ENCODE results near the gene NLRC3.

Gene NLRC3

DNA sequence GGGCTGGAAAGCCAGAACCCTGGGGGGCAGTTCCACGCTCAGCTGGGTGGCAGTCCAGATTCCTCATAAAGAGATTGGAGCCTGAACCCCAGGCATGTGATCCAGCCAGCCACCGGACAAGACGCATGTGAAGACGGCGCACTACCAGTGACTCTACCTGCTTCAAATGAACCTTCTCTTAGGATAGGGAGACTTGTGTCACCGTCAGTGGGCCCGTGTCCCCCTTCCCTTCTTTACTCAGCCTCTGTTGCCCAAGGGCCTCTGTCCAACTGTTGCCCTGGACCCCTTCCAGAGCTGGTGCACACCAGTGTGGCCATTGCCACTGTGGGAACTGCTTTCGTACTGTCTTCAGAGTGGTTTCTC is 58.2 kb downstream of the NLRC3 start:
- Histone ChIP-seq H2BK120ac (ENCODE audit: low read depth, low read length) (no peak overlapping the region), H3K18ac (ENCODE audit: low read length) (no peak overlapping the region), H2BK5ac (ENCODE audit: low read length) (no peak overlapping the region), H3K79me2 (ENCODE audit: control insufficient read depth, insufficient read depth, low read length) (no peaks in the 10 kb centered on the region), H3K27me3 (ENCODE audit: insufficient read depth, low read length, poor library complexity) (no peaks in the 10 kb centered on the region), H3K23ac (ENCODE audit: low read length) (no peak overlapping the region), H3K36me3 (ENCODE audit: control insufficient read depth, insufficient read depth, low read length) (peaks cover 2% of the 10 kb centered on the region), H3K4me1 (ENCODE audit: control insufficient read depth, low read depth, low read length) (no peaks in the 10 kb centered on the region), H4K5ac (ENCODE audit: low read length) (no peak overlapping the region), H2AK5ac (ENCODE audit: low read length) (no peak overlapping the region), H3K79me1 (ENCODE audit: low read length) (no peaks in the 10 kb centered on the region), H3K4me3 (ENCODE audit: low read length) (no peak overlapping the region), H3K56ac (ENCODE audit: low read length) (no peak overlapping the region), H4K8ac (ENCODE audit: low read depth, low read length) (no peak overlapping the region), H3K4ac (ENCODE audit: low read depth, low read length) (no peak overlapping the region), H3K4me2 (ENCODE audit: low read length) (no peak overlapping the region), H2BK15ac (replicated peaks; ENCODE audit: low read depth) (no peak overlapping the region), H3K9ac (ENCODE audit: low read length) (no peak overlapping the region), H3K27ac (ENCODE audit: low read depth, low read length) (no peak overlapping the region)
- WGBS (ENCODE audit: extremely low coverage, insufficient coverage, low lambda C conversion rate): no CpG with 5 or more reads among the region's 8 CpGs
- DNase-seq: no peak

DNA sequence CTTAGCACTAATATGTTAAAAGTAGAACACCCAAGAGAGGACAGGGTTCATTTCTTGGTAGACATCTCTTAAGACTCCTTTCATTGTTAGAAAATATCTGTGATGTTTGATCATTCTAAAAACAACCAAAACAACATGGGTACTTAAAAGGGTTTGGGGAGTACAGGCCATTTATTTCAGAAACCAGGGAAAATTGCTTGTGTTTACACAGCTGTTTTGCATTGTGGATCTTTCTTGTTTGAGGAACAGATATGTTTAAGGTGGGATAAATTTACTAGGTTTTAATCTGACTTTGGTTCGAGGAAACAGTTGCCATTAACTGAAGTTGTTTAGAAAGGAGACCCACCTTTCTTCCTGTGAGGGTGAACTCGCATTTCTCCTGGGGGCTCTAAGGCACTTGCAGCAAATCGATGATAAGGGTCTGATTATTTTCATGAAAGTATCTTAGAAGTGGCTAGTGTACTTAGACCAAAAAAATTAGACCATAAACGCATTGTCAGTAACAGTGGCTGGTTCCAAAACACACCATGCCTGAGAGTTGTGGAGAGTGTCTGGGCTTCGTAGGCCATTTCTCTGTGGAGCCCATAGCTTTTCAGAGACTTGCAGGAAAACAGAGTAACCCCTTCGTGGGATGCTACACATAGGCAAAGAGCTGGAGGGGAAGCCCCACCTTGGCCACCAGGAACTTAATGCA is 58.8 kb downstream of the NLRC3 start:
- no peaks in the 10 kb centered on the region for H3K79me1 ChIP-seq (ENCODE audit: low read length)

DNA sequence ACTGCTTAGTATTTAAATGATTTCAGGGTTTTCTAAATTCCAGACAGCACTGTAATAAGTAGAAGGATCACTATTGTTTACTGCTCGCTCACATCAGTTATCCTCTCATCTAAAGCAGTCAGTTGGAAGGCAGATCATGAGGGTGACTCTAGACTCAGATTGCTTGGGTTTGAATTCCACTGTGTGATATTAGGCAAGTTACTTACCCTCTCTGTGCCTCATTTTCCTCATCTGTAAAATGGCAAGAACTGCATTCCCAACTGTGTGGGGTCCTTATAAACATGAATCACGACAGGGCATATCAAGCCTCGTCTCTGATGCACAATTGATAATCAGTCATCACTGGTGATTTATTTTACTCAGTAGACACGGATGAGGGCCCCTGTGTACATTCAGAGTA is 61.3 kb downstream of the NLRC3 start:
- H3K4me1 ChIP-seq (ENCODE audit: control insufficient read depth, low read depth, low read length): no peaks in the 10 kb centered on the region
- no peak overlapping the region for H3K18ac ChIP-seq (ENCODE audit: low read length)
- no CpG with 5 or more reads among the region's 4 CpGs for WGBS (ENCODE audit: extremely low coverage, insufficient coverage, low lambda C conversion rate)
- no peak for DNase-seq
- no peaks in the 10 kb centered on the region for H3K79me2 ChIP-seq (ENCODE audit: control insufficient read depth, insufficient read depth, low read length)
- no peak overlapping the region for H3K4me2 ChIP-seq (ENCODE audit: low read length)
- no peak overlapping the region for H2BK5ac ChIP-seq (ENCODE audit: low read length)
- no peak overlapping the region for H2BK120ac ChIP-seq (ENCODE audit: low read depth, low read length)
- no peak overlapping the region for H2AK5ac ChIP-seq (ENCODE audit: low read length)
- no peak overlapping the region for H3K9ac ChIP-seq (ENCODE audit: low read length)
- no peak overlapping the region for H3K23ac ChIP-seq (ENCODE audit: low read length)
- H3K79me1 ChIP-seq (ENCODE audit: low read length): no peaks in the 10 kb centered on the region
- H3K36me3 ChIP-seq (ENCODE audit: control insufficient read depth, insufficient read depth, low read length): no peaks in the 10 kb centered on the region
- H3K27me3 ChIP-seq (ENCODE audit: insufficient read depth, low read length, poor library complexity): no peaks in the 10 kb centered on the region
- H3K27ac ChIP-seq (ENCODE audit: low read depth, low read length): no peak overlapping the region
- H4K5ac ChIP-seq (ENCODE audit: low read length): no peak overlapping the region
- H3K4me3 ChIP-seq (ENCODE audit: low read length): no peak overlapping the region
- no peak overlapping the region for H3K56ac ChIP-seq (ENCODE audit: low read length)
- H2BK15ac ChIP-seq (replicated peaks; ENCODE audit: low read depth): no peak overlapping the region
- no peak overlapping the region for H3K4ac ChIP-seq (ENCODE audit: low read depth, low read length)
- no peak overlapping the region for H4K8ac ChIP-seq (ENCODE audit: low read depth, low read length)

More for the DNA sequence above, 58.8 kb downstream of the NLRC3 start:
- H3K36me3 ChIP-seq (ENCODE audit: control insufficient read depth, insufficient read depth, low read length): peaks cover 1% of the 10 kb centered on the region
- H3K4ac ChIP-seq (ENCODE audit: low read depth, low read length): no peak overlapping the region
- no peak overlapping the region for H2BK120ac ChIP-seq (ENCODE audit: low read depth, low read length)
- no peak overlapping the region for H4K5ac ChIP-seq (ENCODE audit: low read length)
- H4K8ac ChIP-seq (ENCODE audit: low read depth, low read length): no peak overlapping the region
- H3K56ac ChIP-seq (ENCODE audit: low read length): no peak overlapping the region
- WGBS (ENCODE audit: extremely low coverage, insufficient coverage, low lambda C conversion rate): no CpG with 5 or more reads among the region's 6 CpGs
- H3K23ac ChIP-seq (ENCODE audit: low read length): no peak overlapping the region
- no peak overlapping the region for H3K4me3 ChIP-seq (ENCODE audit: low read length)
- H3K27me3 ChIP-seq (ENCODE audit: insufficient read depth, low read length, poor library complexity): no peaks in the 10 kb centered on the region
- no peak for DNase-seq
- no peak overlapping the region for H2BK15ac ChIP-seq (replicated peaks; ENCODE audit: low read depth)
- H2BK5ac ChIP-seq (ENCODE audit: low read length): no peak overlapping the region
- H3K79me2 ChIP-seq (ENCODE audit: control insufficient read depth, insufficient read depth, low read length): no peaks in the 10 kb centered on the region
- no peak overlapping the region for H3K9ac ChIP-seq (ENCODE audit: low read length)
- no peaks in the 10 kb centered on the region for H3K4me1 ChIP-seq (ENCODE audit: control insufficient read depth, low read depth, low read length)
- H3K27ac ChIP-seq (ENCODE audit: low read depth, low read length): no peak overlapping the region
- H3K18ac ChIP-seq (ENCODE audit: low read length): no peak overlapping the region
- H2AK5ac ChIP-seq (ENCODE audit: low read length): no peak overlapping the region
- no peak overlapping the region for H3K4me2 ChIP-seq (ENCODE audit: low read length)

DNA sequence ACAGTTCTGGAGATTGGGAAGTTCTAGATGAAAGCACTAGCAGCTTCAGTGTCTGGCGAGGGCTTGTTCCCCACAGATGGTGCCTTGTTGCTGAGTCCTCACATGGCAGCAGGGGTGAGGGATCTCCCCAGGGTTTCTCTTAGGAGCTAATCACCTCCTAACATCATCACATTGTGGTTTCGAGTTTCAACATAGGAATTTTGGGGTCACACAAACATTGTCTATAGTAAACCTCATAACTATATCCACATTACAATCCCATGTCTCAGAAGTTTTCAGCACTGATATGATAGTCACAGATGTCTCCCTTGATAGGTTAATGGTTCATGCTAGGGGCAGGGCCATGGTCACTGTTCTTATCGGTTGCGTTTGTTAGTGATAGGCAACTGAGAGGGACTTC is 62.6 kb downstream of the NLRC3 start:
- WGBS (ENCODE audit: extremely low coverage, insufficient coverage, low lambda C conversion rate): no CpG with 5 or more reads among the region's 4 CpGs
- no peak overlapping the region for H4K5ac ChIP-seq (ENCODE audit: low read length)
- no peak overlapping the region for H3K27ac ChIP-seq (ENCODE audit: low read depth, low read length)
- H3K36me3 ChIP-seq (ENCODE audit: control insufficient read depth, insufficient read depth, low read length): no peaks in the 10 kb centered on the region
- no peak overlapping the region for H3K56ac ChIP-seq (ENCODE audit: low read length)
- H3K4me3 ChIP-seq (ENCODE audit: low read length): no peak overlapping the region
- H2BK15ac ChIP-seq (replicated peaks; ENCODE audit: low read depth): no peak overlapping the region
- no peak overlapping the region for H3K23ac ChIP-seq (ENCODE audit: low read length)
- H3K4ac ChIP-seq (ENCODE audit: low read depth, low read length): no peak overlapping the region
- no peak for DNase-seq
- H2AK5ac ChIP-seq (ENCODE audit: low read length): no peak overlapping the region
- H3K18ac ChIP-seq (ENCODE audit: low read length): no peak overlapping the region
- no peaks in the 10 kb centered on the region for H3K79me1 ChIP-seq (ENCODE audit: low read length)
- H3K9ac ChIP-seq (ENCODE audit: low read length): no peak overlapping the region
- no peak overlapping the region for H2BK5ac ChIP-seq (ENCODE audit: low read length)
- no peak overlapping the region for H3K4me2 ChIP-seq (ENCODE audit: low read length)
- no peaks in the 10 kb centered on the region for H3K79me2 ChIP-seq (ENCODE audit: control insufficient read depth, insufficient read depth, low read length)
- no peaks in the 10 kb centered on the region for H3K4me1 ChIP-seq (ENCODE audit: control insufficient read depth, low read depth, low read length)
- H2BK120ac ChIP-seq (ENCODE audit: low read depth, low read length): no peak overlapping the region
- no peak overlapping the region for H4K8ac ChIP-seq (ENCODE audit: low read depth, low read length)
- H3K27me3 ChIP-seq (ENCODE audit: insufficient read depth, low read length, poor library complexity): no peaks in the 10 kb centered on the region

DNA sequence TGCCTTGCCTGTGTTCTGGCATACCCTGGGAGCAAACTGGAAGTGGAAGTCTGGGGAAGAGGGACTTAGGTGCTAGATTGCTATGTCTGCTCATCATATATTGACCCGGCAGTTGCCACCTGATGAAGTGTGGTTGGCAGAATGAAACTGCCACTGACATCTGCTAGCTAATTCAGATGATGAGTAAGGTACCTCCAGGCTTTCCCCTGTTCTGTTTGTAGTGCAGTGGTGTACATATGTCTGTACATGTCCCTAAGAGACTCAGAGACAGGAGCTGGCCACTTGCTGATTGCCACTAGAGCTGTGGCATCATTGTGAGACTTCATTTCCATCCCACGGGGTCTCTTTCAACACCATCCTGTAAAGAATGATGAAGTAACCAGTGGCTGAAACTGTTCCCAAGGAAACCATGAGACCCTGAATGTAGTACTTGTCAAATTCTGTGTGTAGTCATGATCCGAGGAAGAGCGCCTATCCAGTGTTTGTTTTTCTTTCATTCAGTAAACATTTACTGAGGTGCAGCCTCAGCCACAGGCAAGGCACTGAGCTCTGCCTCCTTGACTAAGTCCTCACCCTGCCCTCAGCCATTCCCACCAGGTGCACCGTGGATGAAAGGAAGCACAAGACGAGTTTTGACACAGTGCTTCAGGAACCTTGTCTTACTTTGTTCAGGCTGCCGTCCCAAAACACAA is 63.2 kb downstream of the NLRC3 start:
- no peaks in the 10 kb centered on the region for H3K27me3 ChIP-seq (ENCODE audit: insufficient read depth, low read length, poor library complexity)

More for the DNA sequence above, 63.2 kb downstream of the NLRC3 start:
- H3K79me2 ChIP-seq (ENCODE audit: control insufficient read depth, insufficient read depth, low read length): no peaks in the 10 kb centered on the region
- no peaks in the 10 kb centered on the region for H3K79me1 ChIP-seq (ENCODE audit: low read length)
- H3K27ac ChIP-seq (ENCODE audit: low read depth, low read length): no peak overlapping the region
- no peak overlapping the region for H2AK5ac ChIP-seq (ENCODE audit: low read length)
- no peak overlapping the region for H3K18ac ChIP-seq (ENCODE audit: low read length)
- no peak for DNase-seq
- no peak overlapping the region for H4K8ac ChIP-seq (ENCODE audit: low read depth, low read length)
- no peak overlapping the region for H4K5ac ChIP-seq (ENCODE audit: low read length)
- H3K4me3 ChIP-seq (ENCODE audit: low read length): no peak overlapping the region
- no peak overlapping the region for H2BK15ac ChIP-seq (replicated peaks; ENCODE audit: low read depth)
- H3K23ac ChIP-seq (ENCODE audit: low read length): no peak overlapping the region
- WGBS (ENCODE audit: extremely low coverage, insufficient coverage, low lambda C conversion rate): no CpG with 5 or more reads among the region's 7 CpGs
- H2BK5ac ChIP-seq (ENCODE audit: low read length): no peak overlapping the region
- no peak overlapping the region for H3K4ac ChIP-seq (ENCODE audit: low read depth, low read length)
- no peak overlapping the region for H2BK120ac ChIP-seq (ENCODE audit: low read depth, low read length)
- no peaks in the 10 kb centered on the region for H3K4me1 ChIP-seq (ENCODE audit: control insufficient read depth, low read depth, low read length)
- no peaks in the 10 kb centered on the region for H3K36me3 ChIP-seq (ENCODE audit: control insufficient read depth, insufficient read depth, low read length)
- H3K9ac ChIP-seq (ENCODE audit: low read length): no peak overlapping the region
- no peak overlapping the region for H3K4me2 ChIP-seq (ENCODE audit: low read length)
- no peak overlapping the region for H3K56ac ChIP-seq (ENCODE audit: low read length)
